Esophagus (tissue), 2 donors: Measurements from ENCODE around the gene ZBBX. TPM values are rescaled to one million over a fixed set of nuclear protein-coding genes. Genes with fewer than 3 reads are reported as not detected.

ENCODE experiments used
- H3K27ac ChIP-seq, 2 donors: one replicate each; pipeline ENCODE4 v1.5.1; 2013; ENCODE audit warnings: low read depth in 2 of 2, mild to moderate bottlenecking in 2 of 2, inconsistent platforms in 1 of 2, low read length in 1 of 2, moderate library complexity in 1 of 2
- H3K27me3 ChIP-seq, 2 donors: one replicate each; pipeline ENCODE4 v1.6.1; 2013; ENCODE audit warnings: low read length in 2 of 2, control low read depth in 1 of 2, mild to moderate bottlenecking in 1 of 2; ENCODE audit not compliant: insufficient read depth in 2 of 2, control insufficient read depth in 1 of 2
- H3K36me3 ChIP-seq, 2 donors: one replicate each; pipeline ENCODE4 v1.6.1; 2013; ENCODE audit warnings: low read length in 1 of 2; ENCODE audit not compliant: control insufficient read depth in 2 of 2, insufficient read depth in 2 of 2
- H3K4me1 ChIP-seq, 2 donors: one replicate each; pipeline ENCODE4 v1.6.1; 2013; ENCODE audit warnings: low read length in 1 of 2; ENCODE audit not compliant: control insufficient read depth in 2 of 2, insufficient read depth in 2 of 2
- H3K4me3 ChIP-seq, 2 donors: one replicate each; pipeline ENCODE4 v1.5.1; 2013; ENCODE audit warnings: low read length in 2 of 2, mild to moderate bottlenecking in 2 of 2, low read depth in 1 of 2, moderate library complexity in 1 of 2
- H3K9me3 ChIP-seq, 2 donors: one replicate each; pipeline ENCODE4 v1.6.1; 2013; ENCODE audit warnings: mild to moderate bottlenecking in 2 of 2, low read depth in 1 of 2, low read length in 1 of 2, moderate library complexity in 1 of 2; ENCODE audit not compliant: control insufficient read depth in 2 of 2, insufficient read depth in 1 of 2
- WGBS, 2 donors: extraction: QIAGEN DNeasy Blood & Tissue Kit; methylation state at CpG; one replicate each; pipeline ENCODE4 v1.1.7; 2013; 5-methylcytosine and 5-hydroxymethylcytosine counted together
- polyA plus RNA-seq, 2 donors: library from polyadenylated mRNA; stranded (reverse); fragments of 200-250 nt; gene quantifications; one replicate each; pipeline ENCODE4 v1.2.3, GENCODE V29; 2013
- donor health status: healthy with polysubstance abuse.
- donor health status: Bipolar disorder and iron deficiency.

Gene ZBBX
- polyA plus RNA-seq, 2 donors = not detected

GRCh38 chr3:167318996-167319615, 61.0 kb downstream of the ZBBX start:
- no peaks in the 10 kb centered on the region for H3K27me3 ChIP-seq
- no peak overlapping the region for H3K27ac ChIP-seq
- WGBS, 2 donors = 45 to 50% methylated on average over 2 of the region's 2 CpGs
- H3K4me3 ChIP-seq = no peak overlapping the region
- H3K4me1 ChIP-seq = no peaks in the 10 kb centered on the region
- no peaks in the 10 kb centered on the region for H3K9me3 ChIP-seq
- no peaks in the 10 kb centered on the region for H3K36me3 ChIP-seq

GRCh38 chr3:167318306-167318705, 61.8 kb downstream of the ZBBX start:
- Histone ChIP-seq H3K4me3 (no peak overlapping the region), H3K4me1 (no peaks in the 10 kb centered on the region), H3K36me3 (no peaks in the 10 kb centered on the region), H3K27ac (no peak overlapping the region), H3K9me3 (no peaks in the 10 kb centered on the region), H3K27me3 (no peaks in the 10 kb centered on the region)
- WGBS, 2 donors = 53 to 75% methylated on average over 2 of the region's 2 CpGs

DNA sequence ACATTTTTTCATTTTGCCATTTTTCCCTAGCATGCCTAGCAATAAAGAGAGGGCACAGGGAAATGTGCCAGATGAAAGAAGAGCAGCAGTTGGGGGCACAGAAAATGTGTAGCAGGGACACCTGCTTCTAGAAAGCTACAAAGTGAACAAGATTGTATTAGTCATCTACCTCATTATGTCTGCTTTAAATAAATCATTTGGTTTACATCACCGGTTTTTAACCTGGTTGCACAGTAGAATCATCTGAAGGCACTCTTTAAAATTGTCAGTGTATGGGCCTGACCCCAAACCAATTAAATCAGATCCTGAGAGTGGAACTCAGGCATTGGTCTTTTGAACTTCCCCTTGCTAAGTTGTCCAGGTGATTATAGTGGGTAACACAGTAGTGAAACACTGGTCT, 73.8 kb downstream of the ZBBX start:
- Histone ChIP-seq H3K36me3 (no peaks in the 10 kb centered on the region), H3K4me1 (no peaks in the 10 kb centered on the region), H3K27ac (no peak overlapping the region), H3K4me3 (no peak overlapping the region), H3K27me3 (no peaks in the 10 kb centered on the region), H3K9me3 (peaks cover 0 to 4% of the 10 kb centered on the region in 2 donors)
- WGBS, 2 donors = 58 to 66% methylated on average over 1 of the region's 1 CpG

DNA sequence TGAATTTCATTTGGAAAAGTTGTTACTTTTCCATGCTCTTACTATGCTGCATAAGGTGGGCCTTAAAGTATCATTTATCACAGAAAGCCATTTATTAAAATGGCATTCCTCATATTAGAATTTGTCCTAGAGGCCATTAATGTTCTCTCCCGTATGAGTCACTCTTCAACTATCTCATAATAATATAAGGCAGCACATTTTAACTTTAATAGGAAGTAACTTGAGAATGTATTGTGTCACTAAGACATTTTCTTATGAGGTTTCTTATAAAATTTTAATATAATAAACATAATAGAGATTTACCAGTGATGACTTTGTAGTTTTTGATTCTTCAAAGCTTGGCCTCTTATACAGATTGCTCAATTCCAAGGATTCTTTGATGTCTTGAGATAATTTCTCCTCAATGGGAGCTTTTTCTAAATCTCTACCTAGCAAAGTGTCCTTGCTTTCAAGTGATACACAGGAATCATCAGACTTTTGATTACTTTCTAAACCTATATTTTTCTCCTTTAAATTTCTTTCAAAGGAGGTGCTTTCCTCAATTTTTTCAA, 74.7 kb downstream of the ZBBX start:
- H3K4me1 ChIP-seq = no peaks in the 10 kb centered on the region
- peaks cover 0 to 4% of the 10 kb centered on the region in 2 donors for H3K9me3 ChIP-seq
- no peaks in the 10 kb centered on the region for H3K27me3 ChIP-seq
- no peak overlapping the region for H3K27ac ChIP-seq
- no peaks in the 10 kb centered on the region for H3K36me3 ChIP-seq
- no peak overlapping the region for H3K4me3 ChIP-seq
- 0 to 24% methylated on average over 1 of the region's 1 CpG for WGBS, 2 donors

GRCh38 chr3:167304077-167304476, 76.0 kb downstream of the ZBBX start:
- Histone ChIP-seq H3K4me1 (no peaks in the 10 kb centered on the region), H3K36me3 (no peaks in the 10 kb centered on the region), H3K9me3 (peaks cover 0 to under 1% of the 10 kb centered on the region in 2 donors), H3K27me3 (no peaks in the 10 kb centered on the region), H3K27ac (no peak overlapping the region), H3K4me3 (no peak overlapping the region)
- 36 to 46% methylated on average over 3 of the region's 3 CpGs for WGBS, 2 donors

DNA sequence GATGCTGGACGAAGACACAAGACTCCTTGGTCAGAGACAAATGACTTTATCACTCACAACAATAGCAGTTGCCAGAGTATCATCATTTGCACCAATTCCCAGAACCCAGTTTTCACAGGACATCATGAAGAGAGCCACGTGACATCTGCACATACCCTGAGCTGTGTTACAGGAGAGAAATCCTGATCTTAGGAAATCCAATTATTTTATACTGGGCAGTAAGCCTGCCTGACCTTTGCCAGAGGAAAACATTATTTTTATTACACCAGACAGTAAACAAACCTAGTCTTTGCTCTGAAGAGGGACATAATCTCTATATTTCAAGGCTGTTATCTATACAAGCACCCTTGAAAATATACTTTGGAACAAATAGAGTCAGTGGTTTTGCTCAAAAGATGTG, 77.4 kb downstream of the ZBBX start:
- Histone ChIP-seq H3K27ac (no peak overlapping the region), H3K4me1 (no peaks in the 10 kb centered on the region), H3K4me3 (no peak overlapping the region), H3K36me3 (no peaks in the 10 kb centered on the region), H3K9me3 (no peaks in the 10 kb centered on the region), H3K27me3 (no peaks in the 10 kb centered on the region)
- WGBS, 2 donors = 60 to 68% methylated on average over 2 of the region's 2 CpGs

DNA sequence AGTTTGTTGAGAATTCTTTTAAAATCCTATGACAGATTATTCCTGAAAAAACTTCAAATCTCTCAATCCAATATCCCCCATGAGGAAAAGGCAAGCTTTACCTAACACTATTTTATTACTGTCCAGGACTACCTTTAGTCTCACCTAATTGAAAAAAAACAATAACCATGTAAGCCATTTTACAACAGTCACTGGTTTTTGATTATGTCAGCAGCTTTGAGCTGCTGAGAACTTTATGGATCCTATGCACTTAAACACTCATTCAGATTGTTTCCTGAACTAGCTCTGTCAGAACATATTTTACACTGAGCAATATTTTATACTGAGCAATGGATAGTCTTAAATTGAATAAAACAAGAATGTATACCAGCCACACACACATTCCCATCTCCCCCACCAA, 79.9 kb downstream of the ZBBX start:
- no peaks in the 10 kb centered on the region for H3K27me3 ChIP-seq
- H3K9me3 ChIP-seq = no peaks in the 10 kb centered on the region
- H3K36me3 ChIP-seq = no peaks in the 10 kb centered on the region
- H3K4me3 ChIP-seq = no peak overlapping the region
- H3K27ac ChIP-seq = no peak overlapping the region
- no peaks in the 10 kb centered on the region for H3K4me1 ChIP-seq

GRCh38 chr3:167289435-167289834, 90.7 kb downstream of the ZBBX start:
- Histone ChIP-seq H3K27me3 (no peaks in the 10 kb centered on the region), H3K9me3 (peaks cover 0 to 4% of the 10 kb centered on the region in 2 donors), H3K36me3 (no peaks in the 10 kb centered on the region), H3K4me3 (no peak overlapping the region), H3K27ac (no peak overlapping the region), H3K4me1 (no peaks in the 10 kb centered on the region)
- WGBS, 2 donors = 83 to 87% methylated on average over 8 of the region's 8 CpGs

DNA sequence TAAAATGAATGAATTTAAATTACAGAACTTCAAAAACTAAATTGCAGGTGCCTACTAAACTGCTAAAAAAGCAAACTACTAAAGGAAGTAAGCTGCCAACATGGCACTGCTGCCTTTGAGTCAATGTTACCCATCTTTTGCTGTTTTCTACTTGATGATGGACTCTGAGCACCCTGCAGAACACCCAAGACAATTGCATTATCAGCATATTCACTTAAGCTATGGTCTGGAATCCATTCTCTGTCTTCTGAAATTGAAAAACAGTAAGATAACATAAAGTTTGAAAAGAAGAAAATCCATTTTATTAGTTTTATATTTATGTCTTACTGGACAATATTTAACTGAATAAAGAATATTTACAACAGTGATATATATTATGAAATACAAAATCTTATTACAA, 91.4 kb downstream of the ZBBX start:
- Histone ChIP-seq H3K9me3 (peaks cover 0 to 4% of the 10 kb centered on the region in 2 donors), H3K4me1 (no peaks in the 10 kb centered on the region), H3K4me3 (no peak overlapping the region), H3K27ac (no peak overlapping the region), H3K36me3 (no peaks in the 10 kb centered on the region), H3K27me3 (no peaks in the 10 kb centered on the region)

DNA sequence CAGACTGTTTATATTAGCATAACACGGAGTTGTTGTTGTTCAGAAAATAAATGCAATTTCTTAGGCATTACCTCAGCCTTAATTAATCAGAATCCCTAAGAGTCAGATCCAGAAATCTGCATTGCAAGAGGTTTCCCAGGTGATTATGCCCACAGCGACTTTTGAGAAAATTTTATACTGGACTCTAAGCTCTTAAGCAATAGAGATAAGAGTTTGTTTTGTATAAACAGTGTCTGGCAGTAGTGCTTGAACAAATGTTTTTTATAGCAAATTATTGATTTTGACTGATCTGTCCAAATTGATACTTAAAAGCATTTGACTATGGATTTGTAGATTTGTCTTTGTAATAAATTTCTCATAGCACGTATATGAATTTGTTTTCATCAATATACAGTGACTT, 92.8 kb downstream of the ZBBX start:
- Histone ChIP-seq H3K4me1 (no peaks in the 10 kb centered on the region), H3K27ac (no peak overlapping the region), H3K27me3 (no peaks in the 10 kb centered on the region), H3K4me3 (no peak overlapping the region), H3K9me3 (peaks cover 0 to 4% of the 10 kb centered on the region in 2 donors), H3K36me3 (no peaks in the 10 kb centered on the region)
- 54 to 57% methylated on average over 3 of the region's 3 CpGs for WGBS, 2 donors
